Activated naive CD4-positive, alpha-beta T cell treated with anti-CD3 and anti-CD28 coated beads for 36 hours (primary cell): ENCODE data around the gene PCDHAC2. TPM values are rescaled to one million over a fixed set of nuclear protein-coding genes. Genes with fewer than 3 reads are reported as not detected.

Experiments used
- CTCF ChIA-PET: fragments of 350-600 bp; sonication (Branson Sonifier 250); formaldehyde crosslinking; loops from one replicate; lab custom pipeline; 2021; ENCODE audit warnings: antibody characterized with exemption; lab: Charles Lee
- DNase-seq: peaks from one replicate; pipeline ENCODE4 v3.0.0-alpha.2; 2020
- H3K27ac Mint-ChIP-seq: one replicate; pipeline ENCODE4 v1.8.0; 2021; ENCODE audit warnings: mild to moderate bottlenecking, mixed read lengths
- H3K27me3 Mint-ChIP-seq: one replicate; pipeline ENCODE4 v1.8.0; 2021; ENCODE audit warnings: low read depth, mixed read lengths
- H3K36me3 Mint-ChIP-seq: one replicate; pipeline ENCODE4 v1.8.0; 2021; ENCODE audit warnings: low read depth, mixed read lengths
- H3K4me1 Mint-ChIP-seq: one replicate; pipeline ENCODE4 v1.8.0; 2021; ENCODE audit warnings: low read depth, mixed read lengths
- H3K4me3 Mint-ChIP-seq: one replicate; pipeline ENCODE4 v1.8.0; 2021; ENCODE audit warnings: mild to moderate bottlenecking, moderate library complexity, mixed read lengths
- H3K9me3 Mint-ChIP-seq: one replicate; pipeline ENCODE4 v1.8.0; 2021; ENCODE audit warnings: mixed read lengths
- intact Hi-C: fragments of 100-400 bp; cut with micrococcal nuclease; formaldehyde crosslinking; loops from one replicate; pipeline ENCODE4 v1.15.1; 2023
- total RNA-seq, 2 experiments: library from RNA; stranded (reverse); gene quantifications; one replicate each; pipeline ENCODE4 v1.2.3, GENCODE V29; 2021

The PCDHAC2 gene
- total RNA-seq, 2 experiments from 2014 or later: not detected

DNA sequence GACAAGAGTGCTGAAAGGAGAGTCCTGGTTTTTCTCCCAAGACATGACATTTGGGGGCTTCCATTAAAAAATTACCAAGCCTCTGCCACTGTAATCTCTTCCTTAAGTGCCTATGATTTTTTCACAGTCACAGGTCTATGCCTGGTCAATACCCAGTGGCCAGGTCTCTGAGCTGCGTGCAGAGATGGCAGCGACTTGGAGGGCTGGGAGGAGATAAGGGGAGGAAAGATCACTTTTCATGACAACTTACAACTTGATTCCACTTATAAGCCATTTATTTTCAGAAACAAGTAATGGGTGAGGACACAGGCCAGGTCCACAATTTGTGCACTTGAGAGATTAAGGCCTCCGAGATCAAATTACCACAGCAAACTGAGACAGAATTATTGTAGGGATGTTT, 1.9 kb upstream of the PCDHAC2 start:
- Mint-ChIP-seq H3K9me3 (no peaks in the 10 kb centered on the region), H3K27ac (no peak overlapping the region), H3K4me3 (no peak overlapping the region), H3K4me1 (peaks cover 4% of the 10 kb centered on the region), H3K36me3 (no peaks in the 10 kb centered on the region), H3K27me3 (peaks cover 47% of the 10 kb centered on the region)
- no peak for DNase-seq
- intact Hi-C loops: no loop called here
- CTCF ChIA-PET: no interaction called here

DNA sequence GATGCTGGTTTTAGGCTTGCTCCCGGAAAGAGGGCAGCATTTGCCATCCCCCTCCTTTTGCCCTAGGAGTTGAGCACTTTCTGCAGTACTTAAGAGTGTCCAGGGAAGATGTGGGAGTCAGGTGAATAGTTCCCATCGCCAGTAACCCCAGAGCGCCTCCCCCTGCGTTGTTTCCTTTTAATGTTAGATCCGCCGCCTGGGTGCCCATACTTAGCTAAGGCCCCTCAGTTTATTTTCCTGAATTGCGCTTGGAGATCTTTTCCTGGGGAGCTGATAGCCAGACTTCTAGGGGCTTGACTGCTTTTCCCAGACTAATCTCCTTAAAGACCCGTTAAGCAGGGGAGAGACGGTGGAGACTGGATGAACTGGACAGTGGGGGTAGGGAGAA, 377 bp upstream of the PCDHAC2 start:
- peaks cover 43% of the 10 kb centered on the region for H3K27me3 Mint-ChIP-seq
- no peak for DNase-seq
- peaks cover 4% of the 10 kb centered on the region for H3K4me1 Mint-ChIP-seq
- CTCF ChIA-PET: no interaction called here
- H3K36me3 Mint-ChIP-seq: no peaks in the 10 kb centered on the region
- no peak overlapping the region for H3K27ac Mint-ChIP-seq
- no peaks in the 10 kb centered on the region for H3K9me3 Mint-ChIP-seq
- intact Hi-C loops: no loop called here
- H3K4me3 Mint-ChIP-seq: no peak overlapping the region

DNA sequence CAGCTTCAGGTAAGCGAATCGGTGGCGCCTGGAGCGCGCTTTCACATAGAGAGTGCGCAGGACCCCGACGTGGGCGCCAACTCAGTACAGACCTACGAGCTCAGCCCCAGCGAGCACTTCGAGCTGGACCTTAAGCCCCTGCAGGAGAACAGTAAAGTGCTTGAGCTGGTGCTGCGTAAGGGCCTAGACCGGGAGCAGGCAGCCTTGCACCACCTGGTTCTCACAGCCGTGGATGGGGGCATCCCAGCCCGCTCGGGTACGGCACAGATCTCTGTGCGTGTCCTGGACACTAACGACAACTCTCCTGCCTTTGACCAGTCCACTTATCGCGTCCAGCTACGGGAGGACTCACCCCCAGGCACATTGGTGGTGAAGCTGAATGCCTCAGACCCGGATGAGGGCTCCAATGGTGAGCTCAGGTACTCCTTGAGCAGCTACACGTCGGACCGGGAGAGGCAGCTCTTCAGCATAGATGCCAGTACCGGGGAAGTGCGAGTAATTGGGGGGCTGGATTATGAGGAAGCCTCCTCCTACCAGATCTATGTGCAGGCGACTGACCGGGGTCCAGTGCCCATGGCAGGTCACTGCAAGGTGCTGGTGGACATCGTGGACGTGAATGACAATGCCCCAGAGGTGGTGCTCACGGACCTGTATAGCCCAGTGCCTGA, 1.1 kb downstream of the PCDHAC2 start:
- no peak for DNase-seq
- intact Hi-C loops: no loop called here
- H3K9me3 Mint-ChIP-seq: no peaks in the 10 kb centered on the region
- no peaks in the 10 kb centered on the region for H3K36me3 Mint-ChIP-seq
- H3K4me1 Mint-ChIP-seq: peaks cover 4% of the 10 kb centered on the region
- peaks cover 36% of the 10 kb centered on the region for H3K27me3 Mint-ChIP-seq
- CTCF ChIA-PET: no interaction called here
- H3K4me3 Mint-ChIP-seq: no peak overlapping the region
- no peak overlapping the region for H3K27ac Mint-ChIP-seq

DNA sequence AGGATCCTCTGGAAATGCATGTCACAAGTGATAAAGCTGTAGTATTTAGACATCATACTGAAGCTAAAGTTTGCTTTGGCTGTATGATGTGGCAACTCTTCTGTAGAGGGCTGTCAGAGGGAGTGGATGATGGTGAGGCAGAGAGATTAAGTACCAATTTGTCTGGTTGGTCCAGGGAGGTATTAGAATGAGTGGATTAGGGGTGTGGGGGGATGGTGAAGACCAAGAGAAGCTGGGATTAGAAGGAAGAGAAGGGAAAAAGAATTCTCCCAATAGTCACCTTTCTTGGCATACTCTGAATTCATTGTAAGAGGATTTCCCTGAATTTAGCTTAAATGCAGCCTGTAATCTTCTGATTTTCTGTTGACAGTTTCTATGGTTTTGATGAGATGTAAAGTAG, 3.6 kb downstream of the PCDHAC2 start:
- H3K27ac Mint-ChIP-seq: no peak overlapping the region
- DNase-seq: no peak
- peaks cover 4% of the 10 kb centered on the region for H3K4me1 Mint-ChIP-seq
- H3K27me3 Mint-ChIP-seq: peaks cover 20% of the 10 kb centered on the region
- H3K9me3 Mint-ChIP-seq: no peaks in the 10 kb centered on the region
- no peaks in the 10 kb centered on the region for H3K36me3 Mint-ChIP-seq
- no peak overlapping the region for H3K4me3 Mint-ChIP-seq
- intact Hi-C loops: no loop called here
- CTCF ChIA-PET: no interaction called here

DNA sequence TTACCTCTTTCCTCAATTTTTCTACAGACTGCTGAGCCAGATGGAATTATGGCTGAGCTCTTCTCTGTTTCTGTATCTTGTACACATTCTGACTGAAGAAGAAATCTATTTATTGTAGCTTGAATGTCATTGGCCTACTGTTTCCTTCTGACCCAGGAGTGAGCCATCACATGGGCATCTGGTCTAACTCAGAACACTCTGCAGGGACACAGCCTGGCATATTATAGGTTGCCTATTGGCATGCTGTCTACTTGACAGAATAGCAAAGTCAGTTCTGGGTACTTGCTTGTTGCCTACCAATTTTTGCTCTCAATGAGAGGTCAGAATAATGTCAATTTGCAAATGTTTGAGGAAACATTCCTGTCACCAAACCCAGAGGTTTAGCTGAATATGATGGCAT, 7.3 kb downstream of the PCDHAC2 start:
- H3K9me3 Mint-ChIP-seq: no peaks in the 10 kb centered on the region
- H3K4me3 Mint-ChIP-seq: no peak overlapping the region
- no peak for DNase-seq

DNA sequence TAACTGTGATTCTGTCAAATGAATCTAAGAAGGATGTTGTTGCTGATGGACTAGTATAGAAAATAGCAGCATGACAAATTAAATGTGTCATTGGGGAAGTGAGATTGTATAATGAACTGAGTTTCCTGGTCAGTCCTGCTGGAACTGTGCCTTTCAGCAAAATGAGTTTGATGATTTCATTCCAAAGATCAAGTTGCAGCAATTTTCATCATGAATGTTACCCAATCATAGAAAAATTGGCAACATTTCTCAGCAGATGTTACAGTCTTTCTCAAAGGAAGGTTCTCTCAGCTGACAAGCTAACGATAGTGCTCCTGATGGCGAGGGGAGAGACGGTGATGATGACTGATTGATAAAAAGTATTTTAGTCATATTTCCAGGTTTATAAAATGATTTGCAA, 10.7 kb downstream of the PCDHAC2 start:
- intact Hi-C loops: no loop called here
- Mint-ChIP-seq H3K27me3 (peaks cover 2% of the 10 kb centered on the region), H3K36me3 (no peaks in the 10 kb centered on the region), H3K27ac (no peak overlapping the region), H3K4me1 (no peaks in the 10 kb centered on the region), H3K4me3 (no peak overlapping the region), H3K9me3 (no peaks in the 10 kb centered on the region)
- no peak for DNase-seq
- CTCF ChIA-PET: no interaction called here

More for the DNA sequence above, 7.3 kb downstream of the PCDHAC2 start:
- H3K4me1 Mint-ChIP-seq: no peaks in the 10 kb centered on the region
- no peaks in the 10 kb centered on the region for H3K36me3 Mint-ChIP-seq
- no peak overlapping the region for H3K27ac Mint-ChIP-seq
- peaks cover 2% of the 10 kb centered on the region for H3K27me3 Mint-ChIP-seq
- intact Hi-C loops: no loop called here
- CTCF ChIA-PET: no interaction called here

DNA sequence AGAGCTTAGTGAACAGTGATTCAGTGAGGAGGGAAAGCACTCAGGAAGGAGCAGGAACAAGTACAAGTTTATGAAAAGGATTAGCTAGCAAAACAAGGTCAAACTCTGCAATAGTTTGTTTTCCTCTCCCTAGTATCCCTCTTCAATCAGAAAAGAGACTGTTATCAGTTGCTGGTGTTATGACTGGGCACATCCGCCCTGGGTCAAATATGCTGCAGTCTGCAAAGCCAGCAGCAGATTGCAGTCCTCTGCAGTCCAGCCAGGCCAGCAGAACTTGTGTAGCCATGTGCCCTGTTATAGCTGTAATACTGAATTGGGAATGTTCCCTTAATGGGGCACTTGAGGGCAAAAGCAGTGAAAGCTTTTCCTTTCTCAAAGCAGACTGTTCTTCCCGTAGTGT, 12.0 kb downstream of the PCDHAC2 start:
- H3K27ac Mint-ChIP-seq: no peak overlapping the region
- H3K9me3 Mint-ChIP-seq: no peaks in the 10 kb centered on the region
- H3K4me3 Mint-ChIP-seq: no peak overlapping the region
- CTCF ChIA-PET: no interaction called here
- peaks cover 2% of the 10 kb centered on the region for H3K27me3 Mint-ChIP-seq
- intact Hi-C loops: no loop called here
- DNase-seq: no peak
- no peaks in the 10 kb centered on the region for H3K36me3 Mint-ChIP-seq
- H3K4me1 Mint-ChIP-seq: no peaks in the 10 kb centered on the region

DNA sequence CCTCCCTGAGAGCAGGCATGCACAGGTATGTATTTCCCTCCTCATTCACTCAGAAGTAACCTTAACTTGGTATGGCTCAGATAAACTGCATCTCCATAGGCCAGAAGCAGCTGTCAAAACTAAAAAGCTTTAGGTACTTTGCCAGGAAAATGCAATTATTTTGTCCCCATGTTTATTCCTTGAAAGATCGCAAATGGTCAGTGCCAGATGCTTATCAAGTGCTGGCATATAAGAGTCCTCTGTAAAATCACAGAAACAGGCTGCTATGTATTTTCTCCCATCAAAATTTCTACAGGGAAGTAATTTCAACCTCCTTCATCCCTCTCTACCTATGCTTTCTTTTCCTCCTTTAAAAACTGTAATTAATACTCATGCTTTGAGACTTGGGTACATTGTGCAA, 12.7 kb downstream of the PCDHAC2 start:
- CTCF ChIA-PET: no interaction called here
- intact Hi-C loops: no loop called here
- Mint-ChIP-seq H3K27ac (no peak overlapping the region), H3K4me3 (no peak overlapping the region), H3K36me3 (no peaks in the 10 kb centered on the region), H3K27me3 (peaks cover 2% of the 10 kb centered on the region), H3K4me1 (no peaks in the 10 kb centered on the region), H3K9me3 (no peaks in the 10 kb centered on the region)
- DNase-seq: no peak

DNA sequence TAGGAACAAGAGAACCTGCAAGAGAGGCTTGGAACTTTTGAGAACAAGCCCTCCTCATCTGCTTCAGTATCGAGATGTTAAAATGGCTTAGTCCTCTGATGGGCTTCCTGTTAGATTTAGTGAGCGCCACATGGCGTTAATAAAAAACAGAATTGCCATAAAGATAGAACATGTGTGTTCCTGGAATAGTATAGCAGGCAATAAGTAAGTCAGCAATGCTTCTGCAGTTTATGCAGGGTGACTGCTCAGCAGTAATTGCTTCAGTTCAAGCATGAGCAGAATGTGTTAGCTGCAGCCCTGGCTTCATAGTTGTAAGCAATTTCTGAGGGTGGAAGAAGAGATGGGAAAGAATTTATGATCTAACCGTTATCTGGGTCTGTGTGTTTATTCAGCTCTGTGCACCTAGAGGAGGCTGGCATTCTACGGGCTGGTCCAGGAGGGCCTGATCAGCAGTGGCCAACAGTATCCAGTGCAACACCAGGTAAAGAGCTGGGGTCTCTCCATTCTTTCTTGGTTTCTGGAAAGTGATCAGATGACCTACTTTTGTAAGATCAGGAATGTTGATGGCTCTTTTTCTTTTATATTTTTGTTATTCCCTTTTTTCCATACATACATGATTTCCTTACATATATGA, 15.9 kb downstream of the PCDHAC2 start:
- DNase-seq: no peak
- CTCF ChIA-PET: no interaction called here
- Mint-ChIP-seq H3K4me1 (no peaks in the 10 kb centered on the region), H3K4me3 (no peak overlapping the region), H3K36me3 (no peaks in the 10 kb centered on the region), H3K27me3 (no peaks in the 10 kb centered on the region), H3K27ac (no peak overlapping the region), H3K9me3 (no peaks in the 10 kb centered on the region)
- intact Hi-C loops: no loop called here

DNA sequence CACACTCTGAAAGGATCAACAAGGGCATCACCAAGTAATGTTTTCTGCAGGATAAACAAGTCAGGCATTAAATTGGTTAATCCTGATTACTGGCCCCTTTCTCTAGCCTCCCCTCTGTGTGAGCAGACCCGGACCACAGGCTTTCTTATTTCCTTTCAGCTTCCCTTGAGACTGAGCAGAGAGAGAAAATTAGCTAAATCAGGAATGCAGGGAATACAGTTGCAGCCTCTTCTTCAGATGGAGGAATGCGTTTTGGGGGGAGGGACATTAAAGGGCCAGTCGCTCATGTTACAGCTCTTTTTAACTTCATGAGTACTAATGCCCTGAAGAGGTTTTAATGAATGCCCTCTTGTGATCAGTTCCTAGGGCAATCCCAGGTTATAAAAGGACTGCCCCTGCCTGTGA, 19.8 kb downstream of the PCDHAC2 start:
- Mint-ChIP-seq H3K4me1 (no peaks in the 10 kb centered on the region), H3K27me3 (peaks cover 8% of the 10 kb centered on the region), H3K27ac (no peak overlapping the region), H3K36me3 (no peaks in the 10 kb centered on the region), H3K4me3 (no peak overlapping the region), H3K9me3 (no peaks in the 10 kb centered on the region)
- intact Hi-C loops: no loop called here
- no peak for DNase-seq
- CTCF ChIA-PET: no interaction called here

DNA sequence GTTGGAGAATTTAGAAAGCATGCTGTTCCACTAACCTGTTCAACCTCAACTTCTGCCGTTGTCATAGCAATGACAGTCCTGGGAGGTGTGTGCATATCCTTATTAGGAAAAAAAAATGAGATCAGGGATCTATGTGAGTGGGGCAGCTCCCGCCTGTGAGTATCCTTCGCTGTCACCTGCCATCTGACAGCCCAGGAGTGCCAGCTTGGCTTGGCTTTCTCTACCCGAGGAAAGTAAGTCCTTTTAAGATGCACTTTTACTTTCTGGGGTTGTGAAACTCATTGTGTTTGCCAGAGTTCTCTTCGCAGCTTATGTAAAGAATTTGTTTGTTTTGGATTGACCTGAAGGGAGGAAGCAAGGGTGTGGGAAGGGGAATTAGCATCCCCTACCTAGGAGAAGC, 21.8 kb downstream of the PCDHAC2 start:
- Mint-ChIP-seq H3K27me3 (peaks cover 10% of the 10 kb centered on the region), H3K9me3 (no peaks in the 10 kb centered on the region), H3K4me1 (no peaks in the 10 kb centered on the region), H3K27ac (no peak overlapping the region), H3K4me3 (no peak overlapping the region), H3K36me3 (no peaks in the 10 kb centered on the region)
- intact Hi-C loops: no loop called here
- CTCF ChIA-PET: no interaction called here
- no peak for DNase-seq

DNA sequence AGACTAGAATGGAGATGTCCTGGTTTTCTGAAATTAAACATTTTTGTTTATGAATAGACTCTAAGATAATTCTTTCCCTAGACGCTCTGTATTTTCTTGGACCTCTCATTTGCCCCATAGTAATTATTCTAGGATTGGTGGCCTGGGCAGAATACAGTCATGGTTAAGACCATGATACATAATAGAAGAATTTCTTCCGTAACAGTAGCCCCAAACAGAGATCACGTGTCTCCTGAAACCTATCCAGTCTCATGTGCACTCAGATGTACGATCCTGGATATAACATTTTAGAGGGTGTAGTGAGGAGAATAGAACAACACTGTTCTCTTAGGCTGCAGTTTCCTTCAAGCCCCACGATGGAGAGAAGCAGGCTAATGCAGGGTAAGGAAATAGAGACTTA, 22.3 kb downstream of the PCDHAC2 start:
- Mint-ChIP-seq H3K9me3 (no peaks in the 10 kb centered on the region), H3K36me3 (no peaks in the 10 kb centered on the region), H3K27me3 (peaks cover 10% of the 10 kb centered on the region), H3K27ac (no peak overlapping the region), H3K4me1 (no peaks in the 10 kb centered on the region), H3K4me3 (no peak overlapping the region)
- no peak for DNase-seq
- intact Hi-C loops: no loop called here
- CTCF ChIA-PET: no interaction called here

DNA sequence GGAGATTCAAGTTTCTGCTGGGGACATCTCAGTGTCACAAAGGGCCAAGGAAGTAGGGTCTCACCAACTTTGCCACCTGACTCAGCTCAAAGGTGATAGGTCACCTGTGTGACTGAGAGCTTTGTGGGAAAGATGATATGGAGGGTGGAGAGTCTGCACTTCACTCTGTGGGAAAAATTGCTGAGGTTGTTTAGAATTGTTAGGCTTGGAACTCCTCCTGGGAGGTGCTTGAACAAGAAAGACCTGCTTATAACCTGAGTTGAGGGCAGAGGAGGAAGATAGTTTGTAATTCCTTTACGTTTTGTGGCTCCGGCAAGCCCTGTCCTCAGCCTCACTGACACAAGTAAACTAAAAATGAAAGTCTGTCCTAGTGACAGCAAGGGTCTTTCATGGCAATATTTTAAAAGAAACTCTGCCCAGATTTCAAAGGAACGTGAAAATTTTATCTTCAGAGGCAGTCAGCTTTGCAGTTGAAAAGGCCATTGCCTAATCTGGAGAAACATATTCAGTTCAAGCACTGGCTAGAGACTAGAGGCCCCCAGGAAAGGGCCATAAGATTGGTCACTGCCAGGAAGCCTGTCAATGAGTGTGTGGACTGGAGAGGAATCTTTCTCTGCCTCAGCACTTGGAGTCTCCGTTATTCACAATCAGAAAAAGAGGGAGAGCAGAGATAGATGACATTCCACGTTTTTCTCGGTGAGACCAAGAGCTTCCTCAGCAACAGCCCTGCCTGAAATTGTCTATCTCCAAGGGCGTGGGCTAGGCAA, 23.2 kb downstream of the PCDHAC2 start:
- H3K4me1 Mint-ChIP-seq: no peaks in the 10 kb centered on the region
- no peak overlapping the region for H3K4me3 Mint-ChIP-seq
- CTCF ChIA-PET: interaction anchor here (0.6 kb wide), 1 partner anchor 107 kb away, joined by 3 read pairs; the partner anchor contains the start of gene PCDHA13
- no peak for DNase-seq
- intact Hi-C loops: no loop called here
- H3K9me3 Mint-ChIP-seq: no peaks in the 10 kb centered on the region
- no peak overlapping the region for H3K27ac Mint-ChIP-seq
- no peaks in the 10 kb centered on the region for H3K36me3 Mint-ChIP-seq
- H3K27me3 Mint-ChIP-seq: peaks cover 10% of the 10 kb centered on the region
